Bronchial epithelial cell (primary cell): Measurements from ENCODE around the gene ADGRL3. TPM values are rescaled to one million over a fixed set of nuclear protein-coding genes. Genes with fewer than 3 reads are reported as not detected.

ENCODE experiments used
- DNase-seq: peaks from one replicate; pipeline ENCODE4 v3.0.0-alpha.2; 2010; ENCODE audit warnings: low read depth
- FAIRE-seq: peaks from 2 replicates; lab custom pipeline; 2011; peaks lifted over from hg19 to GRCh38; lab: Jason Lieb, UNC
- H3K27me3 ChIP-seq: 2 replicates; pipeline ENCODE4 v1.5.1; 2011; ENCODE audit warnings: low read length; ENCODE audit not compliant: control insufficient read depth, insufficient read depth
- H3K36me3 ChIP-seq: 2 replicates; pipeline ENCODE4 v1.5.1; 2011; ENCODE audit warnings: low read length; ENCODE audit not compliant: control insufficient read depth, insufficient read depth
- H3K4me3 ChIP-seq: 2 replicates; pipeline ENCODE4 v1.5.1; 2011; ENCODE audit warnings: mild to moderate bottlenecking, low read depth, low read length, control low read depth
- total RNA-seq: library from RNA; depleted of rRNA; stranded (reverse); fragments of >200 nt; gene quantifications from 2 replicates; pipeline ENCODE4 v1.2.1, GENCODE V29; 2014
- TF ChIP-seq, protein P1 (sequence below): IDR thresholded peaks from 2 replicates; pipeline ENCODE4 v1.5.1; 2011; ENCODE audit warnings: mild to moderate bottlenecking, moderate library complexity, low read length, control low read depth, inconsistent platforms; ENCODE audit not compliant: insufficient read depth, severe bottlenecking

The ADGRL3 gene
- total RNA-seq, 1 donor from 2014 or later: under 0.01 TPM

DNA sequence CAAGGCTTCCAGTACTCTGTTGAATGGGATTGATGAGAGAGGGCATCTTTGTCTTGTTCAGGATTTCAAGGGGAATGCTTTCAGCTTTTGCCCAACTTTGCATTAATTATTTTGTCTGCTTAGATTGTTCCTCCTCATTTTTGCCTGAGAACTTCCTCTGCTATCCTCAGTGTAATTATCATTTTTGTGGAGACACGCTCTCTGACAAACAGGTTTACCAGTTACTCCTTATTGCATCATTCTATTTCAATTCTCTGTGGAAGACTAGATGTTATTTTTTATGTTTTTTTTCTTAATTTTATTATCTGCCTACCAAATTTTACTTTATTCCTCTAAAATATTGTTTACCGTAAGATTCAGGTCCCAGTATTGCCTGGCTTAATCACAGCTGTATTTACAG lies 349.2 kb downstream of the ADGRL3 start:
- Histone ChIP-seq H3K4me3 (no peak overlapping the region), H3K27me3 (no peaks in the 10 kb centered on the region), H3K36me3 (no peaks in the 10 kb centered on the region)
- FAIRE-seq (no peak), DNase-seq (no peak)
- TF ChIP-seq, protein P1, sequence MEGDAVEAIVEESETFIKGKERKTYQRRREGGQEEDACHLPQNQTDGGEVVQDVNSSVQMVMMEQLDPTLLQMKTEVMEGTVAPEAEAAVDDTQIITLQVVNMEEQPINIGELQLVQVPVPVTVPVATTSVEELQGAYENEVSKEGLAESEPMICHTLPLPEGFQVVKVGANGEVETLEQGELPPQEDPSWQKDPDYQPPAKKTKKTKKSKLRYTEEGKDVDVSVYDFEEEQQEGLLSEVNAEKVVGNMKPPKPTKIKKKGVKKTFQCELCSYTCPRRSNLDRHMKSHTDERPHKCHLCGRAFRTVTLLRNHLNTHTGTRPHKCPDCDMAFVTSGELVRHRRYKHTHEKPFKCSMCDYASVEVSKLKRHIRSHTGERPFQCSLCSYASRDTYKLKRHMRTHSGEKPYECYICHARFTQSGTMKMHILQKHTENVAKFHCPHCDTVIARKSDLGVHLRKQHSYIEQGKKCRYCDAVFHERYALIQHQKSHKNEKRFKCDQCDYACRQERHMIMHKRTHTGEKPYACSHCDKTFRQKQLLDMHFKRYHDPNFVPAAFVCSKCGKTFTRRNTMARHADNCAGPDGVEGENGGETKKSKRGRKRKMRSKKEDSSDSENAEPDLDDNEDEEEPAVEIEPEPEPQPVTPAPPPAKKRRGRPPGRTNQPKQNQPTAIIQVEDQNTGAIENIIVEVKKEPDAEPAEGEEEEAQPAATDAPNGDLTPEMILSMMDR: no peak

DNA sequence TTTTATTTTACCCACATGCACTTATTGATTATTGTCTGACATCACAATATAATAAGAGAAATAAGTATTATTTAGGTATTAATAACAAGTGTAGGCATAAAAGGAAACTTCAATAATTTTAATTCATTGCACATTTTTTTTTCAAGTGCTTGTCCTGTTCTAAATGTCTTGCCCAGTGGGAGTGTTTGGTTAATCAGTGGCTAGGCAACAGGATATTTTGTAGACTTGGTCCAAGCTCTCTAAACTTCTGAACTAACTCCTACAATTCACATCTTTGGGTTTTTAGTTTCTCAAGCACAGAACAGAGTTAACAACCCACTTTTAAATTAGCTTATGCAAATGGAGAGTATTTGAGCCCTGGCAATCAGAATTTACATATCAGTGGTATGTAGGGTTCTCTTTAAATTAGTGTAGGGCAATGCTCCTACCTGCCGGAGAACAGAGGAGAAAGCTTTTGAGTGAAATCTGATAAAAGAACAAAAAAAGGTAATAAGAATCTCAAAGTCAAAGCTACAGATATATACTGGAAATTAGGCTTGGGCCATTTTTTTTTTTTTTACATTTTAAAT lies 353.5 kb downstream of the ADGRL3 start:
- FAIRE-seq (no peak), DNase-seq (no peak)
- no peaks in the 10 kb centered on the region for H3K27me3 ChIP-seq
- no peak overlapping the region for H3K4me3 ChIP-seq
- H3K36me3 ChIP-seq: no peaks in the 10 kb centered on the region
- TF ChIP-seq, protein P1: no peak

DNA sequence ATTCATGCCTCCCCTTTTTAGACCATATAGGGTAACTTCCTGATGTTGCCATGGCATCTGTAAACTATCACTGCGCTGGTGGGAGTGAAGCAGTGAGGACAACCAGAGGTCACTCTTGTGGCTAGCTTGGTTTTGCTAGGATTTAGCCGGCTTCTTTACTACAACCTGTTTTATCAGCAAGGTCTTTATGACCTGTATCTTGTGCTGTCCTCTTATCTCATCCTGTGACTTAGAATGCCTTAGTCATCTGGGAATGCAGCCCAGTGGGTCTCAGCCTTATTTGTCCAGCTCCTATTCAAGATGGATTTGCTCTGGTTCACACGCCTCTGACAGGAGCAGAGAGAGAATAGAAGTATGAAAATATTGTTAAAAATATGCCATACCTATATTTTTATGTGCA lies 355.7 kb downstream of the ADGRL3 start:
- no peak for FAIRE-seq
- H3K4me3 ChIP-seq: no peak overlapping the region
- TF ChIP-seq, protein P1: no peak
- H3K27me3 ChIP-seq: no peaks in the 10 kb centered on the region
- no peaks in the 10 kb centered on the region for H3K36me3 ChIP-seq
- DNase-seq: peak; percentile 73

GRCh38 chr4:61556277-61556676 lies 356.2 kb downstream of the ADGRL3 start:
- TF ChIP-seq, protein P1: no peak
- H3K36me3 ChIP-seq: no peaks in the 10 kb centered on the region
- no peak overlapping the region for H3K4me3 ChIP-seq
- DNase-seq: no peak
- no peaks in the 10 kb centered on the region for H3K27me3 ChIP-seq
- no peak for FAIRE-seq

DNA sequence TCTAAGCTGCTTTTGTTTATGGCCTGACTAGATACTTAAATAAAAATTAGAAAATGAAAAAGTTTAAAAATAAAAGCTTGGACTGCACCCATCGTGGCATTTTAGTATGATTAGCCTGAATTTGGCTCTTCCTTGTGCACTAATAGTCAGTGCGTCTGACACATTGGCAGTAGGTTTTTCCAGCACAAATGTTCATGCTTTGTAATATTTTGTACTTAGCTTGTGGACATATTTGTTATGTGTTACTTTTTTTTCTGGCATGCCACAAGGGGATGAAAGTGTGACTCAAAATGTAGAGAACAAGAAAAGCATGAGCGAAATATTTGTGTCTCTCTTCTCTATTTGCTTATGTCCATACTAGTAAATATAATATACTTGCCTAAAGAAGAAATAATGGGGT lies 359.3 kb downstream of the ADGRL3 start:
- TF ChIP-seq, protein P1: no peak
- H3K36me3 ChIP-seq: no peaks in the 10 kb centered on the region
- FAIRE-seq (no peak), DNase-seq (no peak)
- H3K4me3 ChIP-seq: no peak overlapping the region
- H3K27me3 ChIP-seq: no peaks in the 10 kb centered on the region

GRCh38 chr4:61561028-61561427 lies 360.9 kb downstream of the ADGRL3 start:
- no peak for FAIRE-seq
- Histone ChIP-seq H3K4me3 (no peak overlapping the region), H3K36me3 (no peaks in the 10 kb centered on the region), H3K27me3 (no peaks in the 10 kb centered on the region)
- TF ChIP-seq, protein P1: no peak
- no peak for DNase-seq
